A673 (cell line): ENCODE data around the gene C7orf33.

ENCODE experiments used
- CTCF ChIP-seq: fragments of 300-800, 200-600 bp; sonication (generic); conservative IDR thresholded peaks from 2 replicates; pipeline ENCODE4 v1.5.1; 2017; ENCODE audit warnings: low read depth, mild to moderate bottlenecking, antibody characterized with exemption, low read length, moderate library complexity, mixed read lengths
- EZH2 ChIP-seq: fragments of 200-600 bp; sonication (generic); IDR thresholded peaks from 2 replicates; pipeline ENCODE4 v1.6.1; 2017; ENCODE audit warnings: borderline replicate concordance, low read depth, mild to moderate bottlenecking, mixed read lengths, antibody characterized with exemption, low read length; ENCODE audit not compliant: poor library complexity, severe bottlenecking

GRCh38 chr7:148575640-148576411 is 14.7 kb upstream of the C7orf33 start:
- TF ChIP-seq CTCF (peak; percentile 94), EZH2 (no peak)
